ENCODE results near the gene TMEM181.

DNA sequence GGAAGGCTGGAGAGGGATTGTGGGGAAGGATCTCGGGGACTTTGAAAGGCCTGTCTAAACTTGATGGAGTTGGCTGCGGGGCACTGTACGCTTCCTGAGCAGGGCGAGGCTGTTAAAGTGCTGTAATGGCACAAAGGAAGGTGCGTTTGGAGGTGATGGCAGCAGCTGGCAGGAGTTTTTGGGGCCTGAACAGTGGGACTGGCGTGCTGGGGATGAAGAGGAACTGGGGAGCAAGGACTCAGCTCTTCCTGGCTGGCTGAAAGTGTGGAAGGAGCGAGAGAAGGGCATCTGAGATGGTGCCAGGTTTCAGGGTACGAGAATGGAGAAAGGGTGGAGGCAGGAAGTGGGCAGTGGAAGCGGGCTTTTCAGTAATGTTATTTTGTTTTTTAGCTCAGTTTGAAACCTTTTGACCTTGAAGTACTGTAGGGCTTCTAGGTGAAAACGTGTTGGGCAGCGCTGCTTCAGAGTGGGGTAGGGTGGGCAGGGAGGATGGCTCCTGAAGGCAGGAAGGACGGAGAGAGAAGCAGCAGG is 8.0 kb downstream of the TMEM181 start:
- TF ChIP-seq, protein P1, sequence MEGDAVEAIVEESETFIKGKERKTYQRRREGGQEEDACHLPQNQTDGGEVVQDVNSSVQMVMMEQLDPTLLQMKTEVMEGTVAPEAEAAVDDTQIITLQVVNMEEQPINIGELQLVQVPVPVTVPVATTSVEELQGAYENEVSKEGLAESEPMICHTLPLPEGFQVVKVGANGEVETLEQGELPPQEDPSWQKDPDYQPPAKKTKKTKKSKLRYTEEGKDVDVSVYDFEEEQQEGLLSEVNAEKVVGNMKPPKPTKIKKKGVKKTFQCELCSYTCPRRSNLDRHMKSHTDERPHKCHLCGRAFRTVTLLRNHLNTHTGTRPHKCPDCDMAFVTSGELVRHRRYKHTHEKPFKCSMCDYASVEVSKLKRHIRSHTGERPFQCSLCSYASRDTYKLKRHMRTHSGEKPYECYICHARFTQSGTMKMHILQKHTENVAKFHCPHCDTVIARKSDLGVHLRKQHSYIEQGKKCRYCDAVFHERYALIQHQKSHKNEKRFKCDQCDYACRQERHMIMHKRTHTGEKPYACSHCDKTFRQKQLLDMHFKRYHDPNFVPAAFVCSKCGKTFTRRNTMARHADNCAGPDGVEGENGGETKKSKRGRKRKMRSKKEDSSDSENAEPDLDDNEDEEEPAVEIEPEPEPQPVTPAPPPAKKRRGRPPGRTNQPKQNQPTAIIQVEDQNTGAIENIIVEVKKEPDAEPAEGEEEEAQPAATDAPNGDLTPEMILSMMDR (IDR thresholded peaks at IDR 0.05): no peak
- TF ChIP-seq POLR2A (IDR thresholded peaks at IDR 0.05): no peak

Data from adrenal gland (tissue), 5 donors.